HepG2 (cell line): Measurements from ENCODE around the gene PCYT2. TPM values are rescaled to one million over a fixed set of nuclear protein-coding genes. Genes with fewer than 3 reads are reported as not detected.

Experiments
- CBFB ChIP-seq: sonication (generic); formaldehyde crosslinking; IDR thresholded peaks from 2 replicates; pipeline ENCODE4 v1.4.0; 2020; ENCODE audit warnings: missing genetic modification reagents
- DPF2 ChIP-seq: sonication (generic); formaldehyde crosslinking; IDR thresholded peaks from 2 replicates; pipeline ENCODE4 v1.4.0; 2020; ENCODE audit warnings: mild to moderate bottlenecking, low read depth, missing genetic modification reagents, borderline replicate concordance
- GABPB1 ChIP-seq: IDR thresholded peaks from 2 replicates; pipeline ENCODE4 v1.6.1; 2016; ENCODE audit warnings: mild to moderate bottlenecking, missing genetic modification reagents, moderate library complexity, missing compliant biosample characterization
- HOXD1 ChIP-seq: sonication (generic); formaldehyde crosslinking; IDR thresholded peaks from 2 replicates; pipeline ENCODE4 v1.5.0; 2020; ENCODE audit warnings: missing genetic modification reagents
- KDM5A ChIP-seq: fragments of 200-600 bp; sonication (generic); IDR thresholded peaks from 2 replicates; pipeline ENCODE4 v1.7.0; 2018; ENCODE audit warnings: antibody characterized with exemption, mild to moderate bottlenecking, low read length, borderline replicate concordance
- KLF6 ChIP-seq: IDR thresholded peaks from 2 replicates; pipeline ENCODE4 v1.8.0; 2016; ENCODE audit warnings: missing biosample characterization, missing genetic modification reagents
- SALL1 ChIP-seq: sonication (generic); formaldehyde crosslinking; IDR thresholded peaks from 2 replicates; pipeline ENCODE4 v1.8.0; 2022; ENCODE audit warnings: mild to moderate bottlenecking, missing genetic modification reagents
- SMYD3 ChIP-seq: sonication (generic); formaldehyde crosslinking; IDR thresholded peaks from 2 replicates; pipeline ENCODE4 v1.8.1; 2023; ENCODE audit warnings: mild to moderate bottlenecking, missing genetic modification reagents
- TBX2 ChIP-seq: sonication (generic); formaldehyde crosslinking; IDR thresholded peaks from 2 replicates; pipeline ENCODE4 v1.5.0; 2020; ENCODE audit warnings: missing genetic modification reagents, mild to moderate bottlenecking, borderline replicate concordance
- ZKSCAN5 ChIP-seq: sonication (generic); formaldehyde crosslinking; IDR thresholded peaks from 2 replicates; pipeline ENCODE4 v1.5.1; 2020; ENCODE audit warnings: mild to moderate bottlenecking, missing genetic modification reagents
- ZNF24 ChIP-seq: fragments of 450-650 bp; IDR thresholded peaks from 2 replicates; pipeline ENCODE4 v1.6.1; 2017; ENCODE audit warnings: antibody characterized with exemption, mild to moderate bottlenecking
- ZNF296 ChIP-seq: sonication (generic); formaldehyde crosslinking; conservative IDR thresholded peaks from 2 replicates; pipeline ENCODE4 v1.5.0; 2020; ENCODE audit warnings: mild to moderate bottlenecking, missing genetic modification reagents
- polyA plus RNA-seq, 8 experiments: library from polyadenylated mRNA; depleted of rRNA in 3 of 8; stranded (reverse) in 7 of 8; unstranded in 1 of 8; fragments of >200 nt; fragmentation: Illumina TruSeq in 4 of 8; extraction: Trizol in 4 of 8; gene quantifications; 2 replicates each; pipeline versions ENCODE4 v1.2.1 to v1.2.3, GENCODE V29; 2011 to 2016; ENCODE audit warnings: low read depth in 4 of 8, missing spikeins in 1 of 8, mixed read lengths in 1 of 8; ENCODE audit not compliant: insufficient read depth in 1 of 8
- total RNA-seq, 5 experiments: library from RNA; depleted of rRNA; stranded (reverse); fragments of >200 nt; fragmentation: Illumina TruSeq; extraction: Trizol; gene quantifications; 2 replicates each; pipeline ENCODE4 v1.2.3, GENCODE V29; 2016; ENCODE audit warnings: low read depth in 1 of 5
- TF ChIP-seq, protein P1 (sequence below): sonication (generic); formaldehyde crosslinking; conservative IDR thresholded peaks from 2 replicates; pipeline ENCODE4 v1.4.0; 2020; ENCODE audit warnings: missing genetic modification reagents
- TF ChIP-seq, protein P2 (sequence below): sonication (generic); formaldehyde crosslinking; IDR thresholded peaks from 2 replicates; pipeline ENCODE4 v1.5.1; 2020; ENCODE audit warnings: mild to moderate bottlenecking, missing genetic modification reagents, borderline replicate concordance
- TF ChIP-seq, protein P3 (sequence below): sonication (generic); formaldehyde crosslinking; IDR thresholded peaks from 2 replicates; pipeline ENCODE4 v1.4.0; 2020; ENCODE audit warnings: missing genetic modification reagents, borderline replicate concordance
- TF ChIP-seq, protein P4 (sequence below): sonication (generic); formaldehyde crosslinking; IDR thresholded peaks from 2 replicates; pipeline ENCODE4 v1.4.0; 2020; ENCODE audit warnings: missing genetic modification reagents, low read depth, mild to moderate bottlenecking, borderline replicate concordance

PCYT2 gene
- total and polyA plus RNA-seq, 2 of the 13 experiments (the other 11 are each of a cell fraction or from before 2014, with no cell fraction given), result 147 to 297 TPM

DNA sequence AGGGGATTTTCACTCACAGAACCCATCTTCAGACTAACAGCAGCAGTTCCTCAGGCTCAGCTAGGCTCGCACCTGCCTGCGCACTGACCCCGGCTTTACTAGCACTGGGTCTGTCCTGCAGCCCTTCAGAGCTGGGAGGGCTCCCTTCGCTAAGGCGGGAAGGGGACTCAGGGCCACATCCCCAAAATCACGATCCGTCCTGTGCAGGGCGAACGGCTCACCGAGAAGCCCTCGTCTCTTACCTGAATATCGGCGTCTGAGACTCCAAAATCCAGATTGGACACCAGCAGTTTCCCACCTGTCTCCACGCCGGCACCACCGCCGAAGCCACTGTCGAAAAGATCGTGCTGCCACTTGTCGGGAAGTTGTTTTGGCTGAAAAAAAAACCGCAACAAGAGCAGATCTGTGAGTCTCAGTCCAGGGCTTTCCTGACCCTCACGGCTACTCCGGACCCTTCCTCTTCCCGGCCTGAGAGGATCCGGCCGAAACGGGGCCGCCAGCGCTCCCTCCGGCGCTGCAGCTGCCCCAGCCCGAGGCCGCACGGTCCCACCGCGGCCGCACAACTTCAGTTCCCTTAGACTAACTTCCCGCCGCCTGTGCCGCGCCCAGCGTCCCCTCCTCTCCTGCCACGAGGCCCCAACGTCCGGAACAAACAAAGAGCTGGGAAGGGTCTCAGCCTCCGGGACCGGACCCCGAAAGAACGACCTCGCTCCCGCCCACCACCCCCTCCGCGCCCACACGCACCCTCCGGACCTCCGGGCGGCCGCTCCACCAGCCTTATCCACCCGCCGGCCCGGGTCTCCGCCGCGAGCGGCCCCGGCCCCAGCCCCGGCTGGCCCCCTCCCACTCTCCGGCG is 20.5 kb downstream of the PCYT2 start (continued):
- TF ChIP-seq, protein P1, sequence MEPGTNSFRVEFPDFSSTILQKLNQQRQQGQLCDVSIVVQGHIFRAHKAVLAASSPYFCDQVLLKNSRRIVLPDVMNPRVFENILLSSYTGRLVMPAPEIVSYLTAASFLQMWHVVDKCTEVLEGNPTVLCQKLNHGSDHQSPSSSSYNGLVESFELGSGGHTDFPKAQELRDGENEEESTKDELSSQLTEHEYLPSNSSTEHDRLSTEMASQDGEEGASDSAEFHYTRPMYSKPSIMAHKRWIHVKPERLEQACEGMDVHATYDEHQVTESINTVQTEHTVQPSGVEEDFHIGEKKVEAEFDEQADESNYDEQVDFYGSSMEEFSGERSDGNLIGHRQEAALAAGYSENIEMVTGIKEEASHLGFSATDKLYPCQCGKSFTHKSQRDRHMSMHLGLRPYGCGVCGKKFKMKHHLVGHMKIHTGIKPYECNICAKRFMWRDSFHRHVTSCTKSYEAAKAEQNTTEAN (CRISPR knock-in tag), result no peak; the same call in 1 of the 2 replicates
- TF ChIP-seq SALL1 (CRISPR knock-in tag), result peak; percentile 40
- TF ChIP-seq GABPB1 (CRISPR knock-in tag), result peak; percentile 59; the same call in 1 of the 2 replicates
- TF ChIP-seq KLF6, result no peak
- TF ChIP-seq ZNF296 (CRISPR knock-in tag), result 0 out of 2 replicates have a peak, but pooled peaks have one; percentile 20
- TF ChIP-seq SMYD3 (CRISPR knock-in tag), result no peak
- TF ChIP-seq, protein P2, sequence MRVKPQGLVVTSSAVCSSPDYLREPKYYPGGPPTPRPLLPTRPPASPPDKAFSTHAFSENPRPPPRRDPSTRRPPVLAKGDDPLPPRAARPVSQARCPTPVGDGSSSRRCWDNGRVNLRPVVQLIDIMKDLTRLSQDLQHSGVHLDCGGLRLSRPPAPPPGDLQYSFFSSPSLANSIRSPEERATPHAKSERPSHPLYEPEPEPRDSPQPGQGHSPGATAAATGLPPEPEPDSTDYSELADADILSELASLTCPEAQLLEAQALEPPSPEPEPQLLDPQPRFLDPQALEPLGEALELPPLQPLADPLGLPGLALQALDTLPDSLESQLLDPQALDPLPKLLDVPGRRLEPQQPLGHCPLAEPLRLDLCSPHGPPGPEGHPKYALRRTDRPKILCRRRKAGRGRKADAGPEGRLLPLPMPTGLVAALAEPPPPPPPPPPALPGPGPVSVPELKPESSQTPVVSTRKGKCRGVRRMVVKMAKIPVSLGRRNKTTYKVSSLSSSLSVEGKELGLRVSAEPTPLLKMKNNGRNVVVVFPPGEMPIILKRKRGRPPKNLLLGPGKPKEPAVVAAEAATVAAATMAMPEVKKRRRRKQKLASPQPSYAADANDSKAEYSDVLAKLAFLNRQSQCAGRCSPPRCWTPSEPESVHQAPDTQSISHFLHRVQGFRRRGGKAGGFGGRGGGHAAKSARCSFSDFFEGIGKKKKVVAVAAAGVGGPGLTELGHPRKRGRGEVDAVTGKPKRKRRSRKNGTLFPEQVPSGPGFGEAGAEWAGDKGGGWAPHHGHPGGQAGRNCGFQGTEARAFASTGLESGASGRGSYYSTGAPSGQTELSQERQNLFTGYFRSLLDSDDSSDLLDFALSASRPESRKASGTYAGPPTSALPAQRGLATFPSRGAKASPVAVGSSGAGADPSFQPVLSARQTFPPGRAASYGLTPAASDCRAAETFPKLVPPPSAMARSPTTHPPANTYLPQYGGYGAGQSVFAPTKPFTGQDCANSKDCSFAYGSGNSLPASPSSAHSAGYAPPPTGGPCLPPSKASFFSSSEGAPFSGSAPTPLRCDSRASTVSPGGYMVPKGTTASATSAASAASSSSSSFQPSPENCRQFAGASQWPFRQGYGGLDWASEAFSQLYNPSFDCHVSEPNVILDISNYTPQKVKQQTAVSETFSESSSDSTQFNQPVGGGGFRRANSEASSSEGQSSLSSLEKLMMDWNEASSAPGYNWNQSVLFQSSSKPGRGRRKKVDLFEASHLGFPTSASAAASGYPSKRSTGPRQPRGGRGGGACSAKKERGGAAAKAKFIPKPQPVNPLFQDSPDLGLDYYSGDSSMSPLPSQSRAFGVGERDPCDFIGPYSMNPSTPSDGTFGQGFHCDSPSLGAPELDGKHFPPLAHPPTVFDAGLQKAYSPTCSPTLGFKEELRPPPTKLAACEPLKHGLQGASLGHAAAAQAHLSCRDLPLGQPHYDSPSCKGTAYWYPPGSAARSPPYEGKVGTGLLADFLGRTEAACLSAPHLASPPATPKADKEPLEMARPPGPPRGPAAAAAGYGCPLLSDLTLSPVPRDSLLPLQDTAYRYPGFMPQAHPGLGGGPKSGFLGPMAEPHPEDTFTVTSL (CRISPR knock-in tag), result no peak
- TF ChIP-seq TBX2 (CRISPR knock-in tag), result no peak
- TF ChIP-seq, protein P3, sequence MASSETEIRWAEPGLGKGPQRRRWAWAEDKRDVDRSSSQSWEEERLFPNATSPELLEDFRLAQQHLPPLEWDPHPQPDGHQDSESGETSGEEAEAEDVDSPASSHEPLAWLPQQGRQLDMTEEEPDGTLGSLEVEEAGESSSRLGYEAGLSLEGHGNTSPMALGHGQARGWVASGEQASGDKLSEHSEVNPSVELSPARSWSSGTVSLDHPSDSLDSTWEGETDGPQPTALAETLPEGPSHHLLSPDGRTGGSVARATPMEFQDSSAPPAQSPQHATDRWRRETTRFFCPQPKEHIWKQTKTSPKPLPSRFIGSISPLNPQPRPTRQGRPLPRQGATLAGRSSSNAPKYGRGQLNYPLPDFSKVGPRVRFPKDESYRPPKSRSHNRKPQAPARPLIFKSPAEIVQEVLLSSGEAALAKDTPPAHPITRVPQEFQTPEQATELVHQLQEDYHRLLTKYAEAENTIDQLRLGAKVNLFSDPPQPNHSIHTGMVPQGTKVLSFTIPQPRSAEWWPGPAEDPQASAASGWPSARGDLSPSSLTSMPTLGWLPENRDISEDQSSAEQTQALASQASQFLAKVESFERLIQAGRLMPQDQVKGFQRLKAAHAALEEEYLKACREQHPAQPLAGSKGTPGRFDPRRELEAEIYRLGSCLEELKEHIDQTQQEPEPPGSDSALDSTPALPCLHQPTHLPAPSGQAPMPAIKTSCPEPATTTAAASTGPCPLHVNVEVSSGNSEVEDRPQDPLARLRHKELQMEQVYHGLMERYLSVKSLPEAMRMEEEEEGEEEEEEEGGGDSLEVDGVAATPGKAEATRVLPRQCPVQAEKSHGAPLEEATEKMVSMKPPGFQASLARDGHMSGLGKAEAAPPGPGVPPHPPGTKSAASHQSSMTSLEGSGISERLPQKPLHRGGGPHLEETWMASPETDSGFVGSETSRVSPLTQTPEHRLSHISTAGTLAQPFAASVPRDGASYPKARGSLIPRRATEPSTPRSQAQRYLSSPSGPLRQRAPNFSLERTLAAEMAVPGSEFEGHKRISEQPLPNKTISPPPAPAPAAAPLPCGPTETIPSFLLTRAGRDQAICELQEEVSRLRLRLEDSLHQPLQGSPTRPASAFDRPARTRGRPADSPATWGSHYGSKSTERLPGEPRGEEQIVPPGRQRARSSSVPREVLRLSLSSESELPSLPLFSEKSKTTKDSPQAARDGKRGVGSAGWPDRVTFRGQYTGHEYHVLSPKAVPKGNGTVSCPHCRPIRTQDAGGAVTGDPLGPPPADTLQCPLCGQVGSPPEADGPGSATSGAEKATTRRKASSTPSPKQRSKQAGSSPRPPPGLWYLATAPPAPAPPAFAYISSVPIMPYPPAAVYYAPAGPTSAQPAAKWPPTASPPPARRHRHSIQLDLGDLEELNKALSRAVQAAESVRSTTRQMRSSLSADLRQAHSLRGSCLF (CRISPR knock-in tag), result no peak
- no peak for TF ChIP-seq DPF2
- peak; percentile 17; the same call in 1 of the 2 replicates for TF ChIP-seq KDM5A
- TF ChIP-seq ZKSCAN5 (CRISPR knock-in tag), result no peak
- TF ChIP-seq HOXD1, result no peak
- TF ChIP-seq, protein P4, sequence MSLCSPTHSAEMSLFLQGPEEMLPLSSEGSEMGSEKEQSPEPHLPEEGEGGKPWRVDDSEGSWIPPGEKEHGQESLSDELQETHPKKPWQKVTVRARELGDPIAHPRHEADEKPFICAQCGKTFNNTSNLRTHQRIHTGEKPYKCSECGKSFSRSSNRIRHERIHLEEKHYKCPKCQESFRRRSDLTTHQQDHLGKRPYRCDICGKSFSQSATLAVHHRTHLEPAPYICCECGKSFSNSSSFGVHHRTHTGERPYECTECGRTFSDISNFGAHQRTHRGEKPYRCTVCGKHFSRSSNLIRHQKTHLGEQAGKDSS, result peak; percentile 52; the same call in 1 of the 2 replicates
- TF ChIP-seq ZNF24, result no peak
- 0 out of 2 replicates have a peak, but pooled peaks have one; percentile 40 for TF ChIP-seq CBFB (CRISPR knock-in tag)
